D721Med (cell line): ENCODE results near the gene KRTAP4-12.
"Not testable (repeated sequence)": the region's sequence is repeated elsewhere in the genome, so short reads cannot be mapped to it uniquely, and the experiment has no call there.

Experiments used
- DNase-seq: peaks from one replicate; pipeline ENCODE4 v3.0.0; 2011; ENCODE audit warnings: low spot score; ENCODE audit not compliant: insufficient read length
- FAIRE-seq: peaks from 2 replicates; lab custom pipeline; 2011; peaks lifted over from hg19 to GRCh38; lab: Jason Lieb, UNC
- CTCF ChIP-seq: IDR thresholded peaks from 2 replicates; pipeline ENCODE4 v1.5.1; 2012; ENCODE audit warnings: mild to moderate bottlenecking, control low read depth; ENCODE audit not compliant: insufficient read depth; ENCODE audit errors: missing control alignments

Gene KRTAP4-12

GRCh38 chr17:41096055-41096454 lies 27.9 kb downstream of the KRTAP4-12 start:
- FAIRE-seq (no peak), DNase-seq (no peak)
- no peak for TF ChIP-seq CTCF

GRCh38 chr17:41088760-41089352 lies 35.1 kb downstream of the KRTAP4-12 start:
- not testable (repeated sequence) for DNase-seq, FAIRE-seq

GRCh38 chr17:41084100-41084856 lies 39.7 kb downstream of the KRTAP4-12 start, which contains the start of gene KRTAP4-7:
Gene KRTAP4-7, plus strand, starts transcription at chr17:41084150. Its CDS starts 57 bp downstream, at chr17:41084207.
- FAIRE-seq, DNase-seq: not testable (repeated sequence)

- FAIRE-seq, DNase-seq: not testable (repeated sequence)
These were observed 40.6 kb downstream of the KRTAP4-12 start for GRCh38 chr17:41083427-41083826.

GRCh38 chr17:41082626-41083025 lies 41.4 kb downstream of the KRTAP4-12 start:
- FAIRE-seq (no peak), DNase-seq (no peak)
- TF ChIP-seq CTCF, result no peak

- no peak for FAIRE-seq
- no peak for DNase-seq
- TF ChIP-seq CTCF, result no peak
These were observed 47.2 kb downstream of the KRTAP4-12 start for GRCh38 chr17:41076788-41077187.

- TF ChIP-seq CTCF, result no peak
- FAIRE-seq, result no peak
- DNase-seq, result no peak
These were observed 50.3 kb downstream of the KRTAP4-12 start for GRCh38 chr17:41073676-41074075.
